RWPE1 (cell line): ENCODE measurements around the gene BUB1.

Experiments used
- CTCF ChIA-PET: fragments of 350-600 bp; sonication (Branson Sonifier 250); formaldehyde crosslinking; extraction: SDS; loops from one replicate; lab custom pipeline; 2021; lab: Yijun Ruan, JAX
- POLR2A ChIA-PET: fragments of 400-600 bp; formaldehyde crosslinking; extraction: SDS; loops from one replicate; lab custom pipeline; 2020; ENCODE audit warnings: antibody characterized with exemption; ENCODE audit not compliant: low non-redundant PET; lab: Yijun Ruan, JAX
- DNase-seq: peaks from one replicate; pipeline ENCODE4 v3.0.0; 2012; ENCODE audit warnings: low spot score
- H3K27ac ChIP-seq: fragments of 450-650 bp; 2 replicates; pipeline ENCODE4 v1.5.1; 2017
- CTCF ChIP-seq: fragments of 450-650 bp; conservative IDR thresholded peaks from 2 replicates; pipeline ENCODE4 v1.5.1; 2017; ENCODE audit warnings: low read depth, mild to moderate bottlenecking

The BUB1 gene

GRCh38 chr2:110660558-110660957, 17.3 kb downstream of the BUB1 start:
- no peak for DNase-seq
- POLR2A ChIA-PET: no interaction called here
- no peak for TF ChIP-seq CTCF
- no peak overlapping the region for H3K27ac ChIP-seq
- CTCF ChIA-PET: interaction anchor here (0.7 kb wide), 1 partner anchor 353 kb away, joined by 3 read pairs; no protein-coding TSS in a partner anchor

GRCh38 chr2:110659248-110659647, 18.6 kb downstream of the BUB1 start:
- CTCF ChIA-PET: no interaction called here
- DNase-seq: no peak
- no peak overlapping the region for H3K27ac ChIP-seq
- POLR2A ChIA-PET: no interaction called here
- no peak for TF ChIP-seq CTCF

- no peak for DNase-seq
- TF ChIP-seq CTCF: no peak
- H3K27ac ChIP-seq: no peak overlapping the region
- ChIA-PET POLR2A (no interaction called here), CTCF (interaction anchor here (0.6 kb wide), 1 partner anchor 13 kb away, joined by 7 read pairs; no protein-coding TSS in a partner anchor)
Observed at GRCh38 chr2:110657724-110658305, 20.0 kb downstream of the BUB1 start.

GRCh38 chr2:110655701-110656100, 22.2 kb downstream of the BUB1 start:
- no peak for TF ChIP-seq CTCF
- no peak for DNase-seq
- H3K27ac ChIP-seq: no peak overlapping the region
- POLR2A ChIA-PET: no interaction called here
- CTCF ChIA-PET: no interaction called here

GRCh38 chr2:110653861-110654260, 24.0 kb downstream of the BUB1 start:
- CTCF ChIA-PET: no interaction called here
- DNase-seq: no peak
- POLR2A ChIA-PET: no interaction called here
- no peak for TF ChIP-seq CTCF
- no peak overlapping the region for H3K27ac ChIP-seq

- no peak overlapping the region for H3K27ac ChIP-seq
- POLR2A ChIA-PET: no interaction called here
- TF ChIP-seq CTCF: no peak
- no peak for DNase-seq
- CTCF ChIA-PET: no interaction called here
Observed at GRCh38 chr2:110650346-110650745, 27.5 kb downstream of the BUB1 start.

GRCh38 chr2:110647777-110648176, 30.1 kb downstream of the BUB1 start:
- DNase-seq: no peak
- TF ChIP-seq CTCF: no peak
- ChIA-PET CTCF (no interaction called here), POLR2A (no interaction called here)
- H3K27ac ChIP-seq: no peak overlapping the region
